BLaER1 treated with 17β-estradiol and CSF1 and Interleukin-3, amounts not matched to agents 10 nM and 100 nM (cell line): ENCODE data around the gene GATA2.

ENCODE experiments used
- H3K27ac ChIP-seq, 11 experiments: shearing (Covaris generic); formaldehyde crosslinking; 2 replicates each; pipeline ENCODE4 v1.8.1; 2022
- H3K27me3 ChIP-seq, 11 experiments: shearing (Covaris generic); formaldehyde crosslinking; 2 replicates each; pipeline ENCODE4 v1.8.1; 2022
- H3K36me3 ChIP-seq, 11 experiments: shearing (Covaris generic); formaldehyde crosslinking; 2 replicates each; pipeline ENCODE4 v1.8.1; 2022
- H3K4me1 ChIP-seq, 10 experiments: shearing (Covaris generic); formaldehyde crosslinking; 2 replicates each; pipeline ENCODE4 v1.8.1; 2022
- H3K4me2 ChIP-seq, 11 experiments: shearing (Covaris generic); formaldehyde crosslinking; 2 replicates each; pipeline ENCODE4 v1.8.1; 2022
- H3K4me3 ChIP-seq, 10 experiments: shearing (Covaris generic); formaldehyde crosslinking; 2 replicates each; pipeline ENCODE4 v1.8.1; 2022
- H3K9ac ChIP-seq, 11 experiments: shearing (Covaris generic); formaldehyde crosslinking; 2 replicates each; pipeline ENCODE4 v1.8.1; 2022
- H3K9me3 ChIP-seq, 11 experiments: shearing (Covaris generic); formaldehyde crosslinking; replicated peaks in 1 of 11; 2 replicates each; pipeline ENCODE4 v1.8.1; 2022
- H4K20me1 ChIP-seq, 11 experiments: shearing (Covaris generic); formaldehyde crosslinking; 2 replicates each; pipeline ENCODE4 v1.8.1; 2022
- Cebpa-rat ChIP-seq, 11 experiments: shearing (Covaris generic); IDR thresholded peaks; 2 replicates each; pipeline ENCODE4 v1.8.1; 2022

Gene GATA2

DNA sequence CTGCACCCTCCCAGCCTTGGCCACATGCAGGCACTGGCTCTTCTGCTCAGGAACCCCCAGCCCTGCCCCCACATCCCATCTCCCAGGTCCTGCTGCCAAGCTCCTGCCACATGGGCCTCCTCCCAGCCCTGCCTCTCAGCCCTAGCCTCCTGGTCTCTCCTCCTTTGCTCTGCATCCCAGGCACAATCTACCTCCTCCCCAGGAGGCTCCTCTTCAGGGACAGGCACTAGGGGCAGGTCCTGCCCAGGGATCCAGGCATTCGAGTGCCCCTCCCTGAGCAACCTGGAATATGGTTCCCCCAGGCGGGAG is 38.7 kb downstream of the GATA2 start:
- H3K9me3 ChIP-seq: no peaks in the 10 kb centered on the region
- TF ChIP-seq Cebpa-rat (IDR thresholded peaks at IDR 0.05): no peak

DNA sequence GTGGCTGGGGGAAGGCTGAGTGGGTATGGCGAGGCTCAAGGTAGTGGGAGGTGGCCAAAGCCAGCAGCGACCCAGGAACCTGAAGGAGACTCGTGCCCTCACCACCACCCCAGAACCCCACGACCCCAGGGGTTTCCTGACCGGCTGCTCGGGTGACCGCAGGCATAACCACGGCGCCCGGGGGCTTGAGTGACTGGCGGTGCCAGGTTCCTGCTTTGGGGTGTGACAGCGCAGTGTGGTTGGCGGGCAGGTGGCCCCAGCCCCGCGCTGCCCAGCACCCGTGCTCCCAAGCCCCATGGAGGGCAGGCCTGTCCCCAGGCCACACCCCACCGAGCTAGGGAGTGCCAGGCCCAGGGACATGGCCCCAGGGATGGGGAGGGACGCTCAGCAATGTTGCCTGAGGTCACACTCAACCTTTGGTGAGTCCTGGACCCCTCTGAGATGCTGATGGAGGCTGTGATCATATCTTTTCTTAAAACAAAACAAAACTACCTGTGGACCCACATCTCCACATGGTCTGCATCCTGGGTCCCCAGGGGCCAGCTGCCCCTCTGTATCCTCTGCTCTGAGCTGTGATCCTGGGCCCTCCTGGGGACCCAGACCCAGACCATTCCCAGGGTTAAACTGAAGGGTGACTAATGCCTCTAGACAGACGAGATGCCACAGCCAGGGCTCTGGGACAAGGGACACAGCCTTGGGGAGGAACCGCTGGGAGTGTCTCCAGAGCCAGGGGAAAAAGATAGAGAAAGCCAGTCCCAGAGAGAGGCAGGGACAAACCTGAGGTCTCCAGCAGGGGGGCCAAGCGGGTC is 39.3 kb downstream of the GATA2 start:
- H3K27ac ChIP-seq: no peak overlapping the region
- no peaks in the 10 kb centered on the region for H3K36me3 ChIP-seq
- H3K4me2 ChIP-seq: peak overlapping the region in 9 of 11 experiments; percentile 33 to 68 (median 59); a peak in 18 of 22 replicates
- H3K27me3 ChIP-seq: peaks cover 0 to 7% (median 0%) of the 10 kb centered on the region in 11 experiments; a peak in 4 of 22 replicates
- TF ChIP-seq Cebpa-rat (IDR thresholded peaks at IDR 0.05): no peak
- peaks cover 0 to 32% (median 0%) of the 10 kb centered on the region in 11 experiments; a peak in 4 of 22 replicates for H4K20me1 ChIP-seq
- no peak overlapping the region for H3K4me3 ChIP-seq
- peaks cover under 1 to 26% (median 20%) of the 10 kb centered on the region in 10 experiments; a peak in 17 of 20 replicates for H3K4me1 ChIP-seq
- H3K9ac ChIP-seq: no peak overlapping the region
- no peaks in the 10 kb centered on the region for H3K9me3 ChIP-seq

More for the DNA sequence above, 38.7 kb downstream of the GATA2 start:
- Histone ChIP-seq H3K4me1 (peaks cover 0 to 23% (median 18%) of the 10 kb centered on the region in 10 experiments; a peak in 15 of 20 replicates), H3K27ac (no peak overlapping the region), H3K4me3 (no peak overlapping the region), H4K20me1 (peaks cover 0 to 34% (median 0%) of the 10 kb centered on the region in 11 experiments; a peak in 5 of 22 replicates), H3K36me3 (no peaks in the 10 kb centered on the region), H3K27me3 (peaks cover 0 to 7% (median 0%) of the 10 kb centered on the region in 11 experiments; a peak in 4 of 22 replicates), H3K9ac (no peak overlapping the region), H3K4me2 (peak overlapping the region in 8 of 11 experiments; percentile 46 to 68 (median 60); a peak in 13 of 22 replicates)

DNA sequence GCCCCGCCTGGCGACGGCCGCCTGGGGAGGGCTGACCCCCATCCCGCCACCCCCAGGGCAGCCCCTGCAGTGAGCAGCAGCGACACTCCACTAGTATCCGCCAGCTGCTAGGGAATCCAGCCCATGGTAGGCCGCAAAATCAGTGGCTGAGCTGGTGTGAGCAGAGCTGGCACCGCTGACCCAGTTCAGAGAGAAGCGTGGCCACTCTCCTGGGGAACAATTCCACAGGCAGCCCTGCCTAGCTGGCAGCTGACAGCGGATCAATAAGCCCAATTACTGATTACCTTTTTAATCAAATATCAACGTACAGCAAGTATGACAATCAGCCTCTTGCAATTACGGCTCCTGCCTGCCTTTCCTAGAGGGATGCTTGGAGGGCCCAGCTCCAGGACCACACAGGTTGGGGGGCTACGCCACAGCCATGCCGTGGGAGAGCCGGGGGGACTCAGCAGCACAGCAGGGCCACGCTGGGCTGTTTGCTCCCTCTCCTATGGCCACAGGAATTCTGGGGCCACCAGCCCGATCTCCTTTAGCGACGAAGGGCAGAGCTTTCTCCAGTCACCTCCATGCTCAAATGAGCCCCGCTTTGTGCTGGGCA is 40.2 kb downstream of the GATA2 start:
- Histone ChIP-seq H3K4me2 (peak overlapping the region in 3 of 11 experiments; percentile 55 to 68 (median 63); a peak in 3 of 22 replicates), H3K27ac (no peak overlapping the region), H3K9me3 (peaks cover 0 to under 1% (median 0%) of the 10 kb centered on the region in 11 experiments; a peak in 1 of 22 replicates), H4K20me1 (peaks cover 0 to 23% (median 0%) of the 10 kb centered on the region in 11 experiments; a peak in 2 of 22 replicates), H3K36me3 (no peaks in the 10 kb centered on the region), H3K4me1 (peaks cover 8 to 35% (median 29%) of the 10 kb centered on the region in 10 experiments; a peak in 18 of 20 replicates), H3K4me3 (no peak overlapping the region), H3K9ac (no peak overlapping the region), H3K27me3 (peaks cover 0 to 7% (median 0%) of the 10 kb centered on the region in 11 experiments; a peak in 4 of 22 replicates)
- no peak for TF ChIP-seq Cebpa-rat (IDR thresholded peaks at IDR 0.05)

DNA sequence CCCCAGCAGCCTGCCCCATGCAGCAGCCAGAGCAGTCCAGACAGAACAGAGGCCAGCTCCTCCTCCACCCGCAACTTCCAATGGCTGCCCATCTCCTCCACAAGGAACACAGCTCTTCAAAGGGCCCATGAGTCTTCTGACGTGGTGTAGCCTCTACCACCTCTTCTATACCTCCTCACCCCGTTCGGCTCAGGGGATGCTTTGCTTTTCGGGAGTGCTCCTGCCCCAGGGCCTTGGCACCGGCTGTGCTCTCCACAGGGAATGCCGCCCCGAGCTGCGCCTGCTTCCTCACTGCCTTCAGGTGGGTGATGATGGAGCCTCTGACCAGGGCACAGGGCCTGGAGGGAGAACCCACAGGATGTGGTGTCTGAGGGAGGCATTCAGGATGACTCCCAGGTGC is 40.9 kb downstream of the GATA2 start:
- Histone ChIP-seq H3K4me1 (peaks cover 8 to 42% (median 36%) of the 10 kb centered on the region in 10 experiments; a peak in 18 of 20 replicates), H3K27ac (no peak overlapping the region)
- TF ChIP-seq Cebpa-rat (IDR thresholded peaks at IDR 0.05): no peak

DNA sequence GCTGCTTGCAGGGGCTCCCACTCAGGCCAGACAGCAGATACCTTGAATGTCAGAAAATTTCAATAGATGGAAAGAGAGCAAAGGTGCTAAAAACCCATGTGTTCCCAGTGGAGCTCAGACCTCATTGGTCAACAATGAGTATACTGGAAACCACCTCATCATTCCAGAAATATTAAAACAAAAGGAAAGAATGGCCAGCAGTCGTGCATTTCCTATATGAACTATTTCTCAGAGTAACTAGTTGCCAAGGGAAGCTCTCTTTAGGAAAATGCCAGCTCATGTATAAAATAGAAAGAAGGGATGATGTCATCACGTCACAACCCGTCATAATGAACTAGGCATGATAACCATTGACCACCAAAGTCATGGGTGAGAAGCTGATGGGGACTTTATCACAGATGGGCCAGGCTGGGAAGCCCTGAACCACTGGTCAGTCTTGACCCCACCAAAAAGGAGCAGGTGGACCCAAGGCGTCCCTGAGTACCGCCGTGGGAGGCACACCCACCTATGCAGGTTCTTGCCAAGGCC is 43.8 kb downstream of the GATA2 start:
- H3K9ac ChIP-seq: no peak overlapping the region
- no peak for TF ChIP-seq Cebpa-rat (IDR thresholded peaks at IDR 0.05)
- H3K27ac ChIP-seq: no peak overlapping the region
- peaks cover 0 to 7% (median 0%) of the 10 kb centered on the region in 11 experiments; a peak in 2 of 22 replicates for H3K27me3 ChIP-seq
- no peaks in the 10 kb centered on the region for H3K36me3 ChIP-seq
- H4K20me1 ChIP-seq: peaks cover 0 to 12% (median 0%) of the 10 kb centered on the region in 11 experiments; a peak in 2 of 22 replicates
- peak overlapping the region in 8 of 11 experiments; percentile 42 to 62 (median 54); a peak in 12 of 22 replicates for H3K4me2 ChIP-seq
- H3K4me1 ChIP-seq: peaks cover 8 to 33% (median 28%) of the 10 kb centered on the region in 10 experiments; a peak in 18 of 20 replicates
- H3K4me3 ChIP-seq: no peak overlapping the region
- H3K9me3 ChIP-seq: peaks cover 0 to 23% (median 0%) of the 10 kb centered on the region in 11 experiments; a peak in 7 of 22 replicates

More for the DNA sequence above, 40.9 kb downstream of the GATA2 start:
- no peak overlapping the region for H3K4me2 ChIP-seq
- H3K36me3 ChIP-seq: no peaks in the 10 kb centered on the region
- peaks cover 0 to 7% (median 0%) of the 10 kb centered on the region in 11 experiments; a peak in 4 of 22 replicates for H3K27me3 ChIP-seq
- no peak overlapping the region for H3K9ac ChIP-seq
- H3K9me3 ChIP-seq: peaks cover 0 to 7% (median 0%) of the 10 kb centered on the region in 11 experiments; a peak in 6 of 22 replicates
- H4K20me1 ChIP-seq: peaks cover 0 to 19% (median 0%) of the 10 kb centered on the region in 11 experiments; a peak in 2 of 22 replicates
- no peak overlapping the region for H3K4me3 ChIP-seq

DNA sequence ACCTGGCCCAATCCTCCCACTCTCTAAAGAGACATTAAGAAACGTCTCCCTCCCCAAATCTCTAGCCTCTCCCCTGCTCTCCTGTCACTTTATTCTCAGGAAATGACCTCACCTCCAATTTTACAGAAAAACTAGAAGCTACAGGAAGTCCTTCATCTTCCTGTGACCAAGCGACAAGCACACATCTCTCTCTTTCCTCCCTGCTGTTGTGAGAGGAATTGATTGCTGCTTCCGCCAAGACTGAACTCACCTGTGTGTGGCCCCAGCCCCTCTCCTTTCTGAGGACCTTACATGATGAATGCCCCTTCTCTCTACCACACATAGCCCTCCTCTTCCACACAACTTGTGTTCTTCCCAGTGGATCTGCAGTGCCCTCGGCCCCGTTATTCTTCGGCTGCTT is 44.5 kb downstream of the GATA2 start:
- Histone ChIP-seq H3K4me3 (no peak overlapping the region), H3K4me1 (peaks cover 8 to 27% (median 22%) of the 10 kb centered on the region in 10 experiments; a peak in 18 of 20 replicates), H3K27me3 (peaks cover 0 to 2% (median 0%) of the 10 kb centered on the region in 11 experiments; a peak in 2 of 22 replicates), H4K20me1 (0 out of 22 replicates have a peak, but pooled peaks cover 0 to 10% (median 0%) of the 10 kb centered on the region in 11 experiments), H3K9me3 (peaks cover 0 to 23% (median 0%) of the 10 kb centered on the region in 11 experiments; a peak in 7 of 22 replicates), H3K9ac (no peak overlapping the region), H3K4me2 (peak overlapping the region; percentile 18 to 62 (median 46); a peak in 21 of 22 replicates), H3K36me3 (no peaks in the 10 kb centered on the region), H3K27ac (no peak overlapping the region)
- no peak for TF ChIP-seq Cebpa-rat (IDR thresholded peaks at IDR 0.05)

DNA sequence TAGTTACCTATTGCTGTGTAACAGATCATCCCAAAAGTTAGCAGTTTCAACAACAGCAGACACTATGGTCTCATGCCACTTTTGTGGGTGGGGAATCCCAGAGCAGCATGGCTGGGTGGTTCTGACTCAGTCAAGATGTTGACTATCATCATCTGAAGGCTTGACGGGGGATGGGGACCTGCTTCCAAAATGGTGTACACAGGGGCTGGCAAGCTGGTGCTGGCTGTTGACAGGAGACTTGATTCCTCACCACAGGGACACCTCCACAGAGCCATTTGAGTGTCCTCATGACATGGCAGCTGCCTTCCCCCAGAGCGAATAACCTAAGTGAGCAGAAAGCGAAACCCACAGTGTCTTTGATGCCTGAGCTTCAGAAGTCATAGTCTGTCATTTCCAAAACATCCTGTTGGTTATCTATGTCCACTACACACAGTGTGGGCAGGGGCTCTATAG is 45.4 kb downstream of the GATA2 start:
- H3K4me2 ChIP-seq: peak overlapping the region in 8 of 11 experiments; percentile 18 to 62 (median 50); a peak in 15 of 22 replicates
- H3K4me3 ChIP-seq: no peak overlapping the region
- peaks cover 5 to 21% (median 18%) of the 10 kb centered on the region in 10 experiments; a peak in 17 of 20 replicates for H3K4me1 ChIP-seq

DNA sequence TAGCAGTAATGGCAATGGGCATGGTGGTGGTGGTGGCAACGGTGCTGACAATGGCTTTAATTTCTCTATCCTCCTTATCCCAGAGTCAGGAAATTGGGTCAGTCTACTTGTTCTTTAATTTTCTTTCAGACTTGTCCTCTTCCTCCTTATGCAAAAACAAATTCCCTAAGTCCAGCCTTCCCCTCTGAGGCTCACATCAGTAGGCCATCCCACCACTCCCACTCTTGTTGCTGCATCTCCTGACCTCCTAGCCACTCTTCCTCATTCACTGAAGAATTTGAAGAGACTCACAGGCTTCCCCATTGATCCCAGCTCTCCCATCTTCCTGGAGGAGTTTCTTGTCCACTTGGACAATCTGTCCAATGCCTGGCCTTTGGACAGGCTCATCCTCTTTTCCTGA is 46.2 kb downstream of the GATA2 start:
- Histone ChIP-seq H3K4me1 (peaks cover 5 to 21% (median 18%) of the 10 kb centered on the region in 10 experiments; a peak in 17 of 20 replicates), H3K36me3 (no peaks in the 10 kb centered on the region), H4K20me1 (peaks cover 0 to 8% (median 0%) of the 10 kb centered on the region in 11 experiments; a peak in 1 of 22 replicates), H3K9me3 (peaks cover 0 to 23% (median 0%) of the 10 kb centered on the region in 11 experiments; a peak in 7 of 22 replicates), H3K4me2 (peak overlapping the region in 1 of 11 experiments; percentile 61; a peak in 1 of 22 replicates), H3K9ac (no peak overlapping the region), H3K27me3 (no peaks in the 10 kb centered on the region), H3K4me3 (no peak overlapping the region), H3K27ac (no peak overlapping the region)
- no peak for TF ChIP-seq Cebpa-rat (IDR thresholded peaks at IDR 0.05)

More for the DNA sequence above, 45.4 kb downstream of the GATA2 start:
- no peak overlapping the region for H3K27ac ChIP-seq
- no peak for TF ChIP-seq Cebpa-rat (IDR thresholded peaks at IDR 0.05)
- H3K9ac ChIP-seq: no peak overlapping the region
- no peaks in the 10 kb centered on the region for H3K36me3 ChIP-seq
- peaks cover 0 to 23% (median 0%) of the 10 kb centered on the region in 11 experiments; a peak in 7 of 22 replicates for H3K9me3 ChIP-seq
- peaks cover 0 to 8% (median 0%) of the 10 kb centered on the region in 11 experiments; a peak in 1 of 22 replicates for H4K20me1 ChIP-seq
- H3K27me3 ChIP-seq: no peaks in the 10 kb centered on the region
